NCI-H446 treated with DMSO at 0.1 percent for 48 hours (cell line): ENCODE data around the gene STARD10.

ENCODE experiments used
- DNase-seq: peaks from one replicate; lab custom pipeline; 2025; lab: John Stamatoyannopoulos, UW

STARD10 gene

DNA sequence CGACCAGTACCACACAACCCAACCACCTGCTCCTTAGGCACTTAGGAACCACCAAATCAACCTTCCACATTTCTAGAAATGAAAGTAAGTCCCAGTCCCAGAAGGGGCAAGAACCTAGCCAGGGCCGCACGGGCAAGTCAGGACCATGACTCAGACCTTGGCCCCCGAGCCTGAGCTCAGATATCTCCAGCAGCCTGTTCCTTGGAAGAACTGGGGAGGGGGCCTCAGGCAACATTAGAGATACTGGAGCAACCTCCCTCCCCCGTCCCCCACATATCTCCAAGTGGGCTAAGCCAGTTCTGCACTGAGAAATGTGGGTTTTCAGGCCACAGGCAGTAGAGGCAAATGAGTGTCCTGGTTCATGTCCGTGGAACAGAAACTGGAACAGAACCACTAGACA, 49.4 kb downstream of the STARD10 start:
- DNase-seq = no peak

DNA sequence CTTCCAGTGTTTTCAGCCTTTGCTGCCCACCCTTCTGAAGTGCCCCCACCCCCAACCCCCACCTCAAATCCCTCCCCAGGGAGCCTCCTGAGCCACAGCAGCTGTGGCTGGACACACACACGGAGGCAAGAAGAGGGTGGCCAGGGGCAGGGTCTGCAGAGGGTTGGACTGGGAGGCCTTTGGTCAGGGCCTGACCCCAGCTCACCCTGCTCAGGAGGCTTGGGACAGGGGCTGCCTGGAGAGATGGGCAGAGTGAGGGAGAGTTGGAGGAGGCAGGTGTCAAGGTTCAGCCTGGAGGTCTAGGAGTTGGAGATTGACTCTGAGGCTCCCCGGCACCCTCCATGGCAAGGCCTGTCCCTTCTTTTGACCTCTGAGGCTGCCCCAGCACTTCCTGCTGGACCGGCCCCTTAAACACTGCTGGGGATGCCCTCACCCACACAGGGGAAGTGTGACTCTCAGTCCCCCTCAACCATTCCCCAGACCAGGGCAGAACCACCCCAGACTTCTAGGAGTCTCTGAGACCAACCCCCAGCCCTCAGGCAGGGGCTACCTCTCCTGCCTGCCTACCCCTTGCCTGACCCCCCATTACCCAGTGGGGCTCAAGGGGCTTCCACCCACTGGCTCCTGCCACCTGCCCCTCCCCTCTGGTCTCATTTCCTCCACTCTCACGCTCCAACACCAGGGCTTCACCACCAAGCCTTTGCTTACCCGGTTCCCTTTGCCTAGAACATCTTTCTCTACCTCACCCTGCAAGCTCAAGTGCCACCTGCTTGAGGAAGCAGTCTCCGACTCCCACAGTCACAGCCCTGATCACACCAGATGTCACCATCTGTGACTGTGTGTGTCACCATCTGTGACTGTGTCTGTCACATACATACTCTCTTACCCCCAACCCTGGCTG, 50.3 kb downstream of the STARD10 start:
- no peak for DNase-seq

DNA sequence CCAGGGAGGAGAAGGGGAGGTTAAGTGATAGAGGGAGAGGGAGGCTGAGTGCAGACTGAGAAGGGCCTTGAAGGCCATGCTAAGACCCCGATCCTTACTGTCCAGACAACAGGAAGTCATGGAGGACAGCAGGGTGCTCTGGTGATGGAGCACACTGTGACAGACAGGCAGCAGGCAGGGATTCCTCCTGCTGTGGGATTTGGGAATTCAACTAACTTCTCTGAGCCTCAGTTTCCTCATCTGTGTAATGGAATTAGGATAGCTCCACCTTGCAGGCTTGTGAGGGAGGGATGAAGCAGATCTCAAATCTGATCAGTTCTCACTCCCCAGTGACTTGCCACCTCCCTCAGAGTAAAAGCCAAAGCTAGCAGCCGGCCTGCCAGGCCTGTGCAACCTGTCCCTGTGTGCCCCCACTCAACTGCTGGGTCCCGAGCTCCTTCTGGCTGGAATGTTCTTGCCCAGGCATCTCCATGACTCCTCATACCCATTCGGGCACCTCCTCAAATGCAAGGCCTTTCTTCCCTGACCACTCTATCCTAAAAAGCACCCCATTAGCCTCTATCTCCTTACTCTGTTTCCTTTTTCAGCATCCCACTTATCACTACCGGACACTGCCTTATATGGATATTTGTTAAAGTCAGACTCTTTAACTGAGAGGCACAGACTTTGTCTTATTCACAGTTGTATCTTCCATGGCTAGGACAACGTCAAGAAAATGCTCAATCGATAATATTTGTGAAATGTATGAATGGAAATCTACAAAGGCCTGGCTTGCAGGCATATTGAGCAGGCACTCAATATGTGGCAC, 51.1 kb downstream of the STARD10 start:
- no peak for DNase-seq

DNA sequence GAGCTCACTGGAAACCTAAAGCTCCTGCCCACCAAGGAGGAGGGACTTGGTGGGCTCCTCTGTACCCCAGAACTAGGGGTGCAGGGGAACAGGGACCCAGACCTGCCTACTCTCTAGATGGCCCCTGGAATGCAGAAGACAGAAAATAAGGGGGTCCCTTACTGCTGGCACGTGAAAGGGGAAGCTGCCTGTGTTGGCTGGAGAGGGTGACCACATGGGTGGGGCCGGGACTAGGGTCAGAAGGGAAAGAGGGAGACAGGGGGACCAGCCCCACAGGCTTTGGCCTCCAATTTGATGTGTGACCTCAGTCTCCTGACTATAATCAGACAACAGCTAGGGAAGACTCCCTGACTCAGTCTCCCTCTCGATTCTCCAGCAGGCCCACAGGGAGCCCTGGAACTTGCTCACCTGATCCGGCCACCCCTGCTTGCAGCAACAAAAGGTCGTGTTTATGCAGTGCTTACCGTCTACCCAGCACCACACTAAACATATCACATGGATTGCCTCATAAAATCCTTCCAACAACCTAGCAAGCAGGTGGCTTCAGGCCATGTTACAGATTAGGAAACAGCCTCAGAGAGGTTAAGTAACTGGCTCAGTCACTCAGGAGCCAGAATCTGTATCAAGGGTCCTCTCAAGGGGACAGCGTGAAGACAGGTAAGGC, 51.9 kb downstream of the STARD10 start:
- no peak for DNase-seq

DNA sequence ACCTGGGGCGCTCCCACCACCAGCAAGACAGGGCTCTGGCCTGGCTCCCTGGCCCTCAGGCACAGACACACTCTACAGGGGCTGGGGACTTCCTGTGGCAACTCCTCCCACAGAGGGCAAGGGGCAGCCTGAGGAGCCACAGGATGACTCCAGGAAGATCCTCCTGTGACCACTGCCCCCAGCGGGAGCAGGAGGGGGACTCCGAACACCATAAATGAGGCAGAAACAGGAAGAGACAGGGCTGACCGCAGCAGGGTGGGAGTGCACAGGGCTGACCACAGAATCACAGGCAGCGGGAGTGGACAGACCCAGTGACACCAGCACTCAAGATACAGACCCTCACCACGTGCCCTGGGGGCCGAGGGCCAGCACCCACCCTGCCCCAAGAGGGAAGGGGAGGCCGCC, 52.4 kb downstream of the STARD10 start:
- no peak for DNase-seq

DNA sequence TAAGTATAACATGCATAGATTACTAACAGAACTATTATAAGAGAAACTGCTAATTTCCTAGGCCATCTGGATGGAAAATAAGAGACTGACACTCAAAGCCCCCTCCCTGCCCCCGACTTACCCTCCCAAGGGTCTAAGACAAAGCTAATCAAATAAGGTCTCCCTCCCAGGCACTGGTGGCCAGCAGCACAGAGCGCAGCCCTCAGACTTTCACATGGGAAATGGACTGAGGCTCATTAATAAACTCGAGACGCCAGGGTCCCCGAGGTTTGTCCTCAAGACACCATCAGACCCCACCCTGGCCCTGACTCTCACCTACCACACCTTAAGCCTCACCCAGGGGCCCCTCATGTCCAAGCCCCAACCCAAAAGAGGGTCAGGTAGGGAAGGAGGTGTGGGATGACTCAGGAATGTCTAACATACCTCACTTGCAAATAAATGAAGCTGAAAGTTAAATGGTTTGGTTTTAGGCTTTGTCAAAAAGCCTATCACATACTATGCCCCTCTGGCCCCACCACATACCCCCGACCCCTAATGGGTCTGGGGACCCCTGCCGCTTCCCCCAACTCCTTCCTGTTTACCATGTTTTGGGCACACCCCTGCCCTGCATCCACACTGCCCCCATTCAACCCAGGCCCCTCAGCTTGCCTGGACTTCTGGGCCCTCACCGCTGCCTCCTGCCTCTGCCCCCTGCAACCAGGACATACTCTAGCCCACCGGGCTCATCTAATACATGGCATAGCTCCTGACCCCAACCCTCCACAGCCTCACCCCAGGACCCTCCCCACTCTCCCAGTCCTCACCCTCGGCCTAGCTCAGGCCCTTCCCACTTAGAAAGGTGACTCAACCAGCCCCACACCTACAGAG, 53.1 kb downstream of the STARD10 start:
- DNase-seq = no peak

DNA sequence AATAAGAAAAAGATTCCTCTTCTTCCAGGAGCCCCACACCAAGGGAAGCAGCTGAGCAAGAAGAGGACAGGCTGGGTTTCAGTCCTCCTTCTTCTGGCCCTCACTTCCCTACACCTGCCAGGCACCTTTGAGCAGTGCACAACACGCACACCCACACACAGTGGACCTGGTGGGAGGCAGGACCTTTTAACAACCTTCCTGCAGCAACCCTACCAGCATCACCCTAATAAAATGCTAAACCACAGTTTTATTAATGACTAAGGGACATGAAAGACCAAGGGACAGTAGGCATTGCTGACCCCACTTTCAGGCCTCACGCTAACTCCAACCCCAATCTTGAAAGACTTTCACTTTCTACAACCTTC, 53.8 kb downstream of the STARD10 start:
- no peak for DNase-seq

DNA sequence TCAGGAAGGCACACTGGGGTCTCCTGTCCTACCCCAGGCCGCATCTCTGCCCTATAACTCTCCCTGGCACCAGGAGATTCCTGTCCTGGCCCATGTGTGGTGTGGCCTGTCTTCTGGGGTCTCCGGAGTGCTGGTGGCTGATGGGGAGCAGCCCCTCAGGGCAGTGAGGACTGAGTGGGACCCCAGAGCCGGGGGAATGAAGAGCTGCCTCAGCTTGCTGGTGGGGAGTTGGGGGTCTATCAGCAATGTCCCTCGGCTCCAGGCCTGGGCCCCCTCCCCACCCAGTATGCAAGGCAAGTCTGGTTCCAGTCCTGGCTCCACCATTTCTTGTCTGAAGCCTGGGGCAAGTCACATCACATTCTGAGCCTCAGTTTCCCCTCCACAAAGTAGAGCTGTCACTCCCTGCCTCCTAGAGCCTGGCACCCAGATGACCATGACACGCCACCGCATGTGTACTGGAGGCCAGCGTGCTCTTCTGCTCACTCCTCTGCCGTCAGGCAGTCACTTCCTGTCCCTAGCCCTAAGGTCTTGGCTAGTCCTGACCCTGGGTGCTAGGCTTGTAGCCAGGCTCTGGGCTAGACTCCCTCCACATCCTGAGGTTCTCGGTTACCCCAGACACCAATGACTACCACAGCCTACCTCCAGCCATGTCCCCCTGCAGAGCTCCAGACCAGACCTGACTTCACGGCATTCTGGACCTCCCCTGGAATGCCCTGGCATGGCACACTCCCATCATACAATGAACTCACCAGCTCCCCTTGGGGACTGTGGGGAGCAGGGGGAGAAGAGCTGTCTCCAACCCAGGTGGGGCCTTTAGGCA, 54.4 kb downstream of the STARD10 start:
- DNase-seq = no peak

DNA sequence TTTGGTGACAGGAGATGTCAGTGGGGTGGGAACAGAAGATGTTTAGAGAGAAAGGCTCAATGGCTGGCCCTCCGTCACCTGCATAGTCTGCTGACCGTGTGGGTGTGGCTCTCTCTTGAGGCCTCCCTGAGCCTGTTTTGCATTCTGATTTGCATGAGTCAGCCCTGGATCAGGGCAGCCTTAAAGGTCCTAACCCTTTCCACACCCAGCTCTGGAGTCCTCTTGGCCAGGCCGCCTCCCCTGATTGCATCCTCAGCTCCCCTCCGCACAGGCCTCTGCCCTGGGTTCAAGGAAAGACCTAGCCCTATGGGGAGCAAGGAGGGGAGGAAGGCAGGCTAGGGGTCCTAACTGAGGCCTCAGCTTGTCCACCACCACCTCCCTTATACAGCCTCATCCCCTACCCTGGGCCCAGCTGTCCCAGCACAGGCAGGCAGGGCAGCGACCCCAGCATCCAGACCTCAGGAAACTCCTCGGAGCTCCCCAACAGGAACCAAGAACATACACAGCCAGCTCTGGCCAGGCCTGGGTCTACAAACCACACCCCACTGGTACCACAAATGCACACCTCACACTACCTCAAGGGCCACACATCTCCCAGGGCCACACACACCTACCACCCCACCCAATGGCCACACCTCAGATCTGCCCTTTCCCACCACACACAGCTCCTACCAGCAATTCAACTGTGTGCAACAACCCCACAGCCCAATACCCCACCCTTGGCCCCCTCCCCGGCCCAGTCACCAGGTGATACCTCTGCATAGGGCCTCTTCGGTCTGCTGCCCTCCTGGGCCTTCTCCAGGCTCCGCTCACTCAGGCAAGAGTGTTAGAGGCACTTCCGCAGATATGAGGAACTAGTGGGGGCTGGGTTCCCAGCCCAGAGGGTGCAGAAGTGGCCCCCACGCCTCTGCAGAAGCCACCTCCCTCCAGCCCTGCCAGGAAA, 55.4 kb downstream of the STARD10 start:
- DNase-seq = no peak

DNA sequence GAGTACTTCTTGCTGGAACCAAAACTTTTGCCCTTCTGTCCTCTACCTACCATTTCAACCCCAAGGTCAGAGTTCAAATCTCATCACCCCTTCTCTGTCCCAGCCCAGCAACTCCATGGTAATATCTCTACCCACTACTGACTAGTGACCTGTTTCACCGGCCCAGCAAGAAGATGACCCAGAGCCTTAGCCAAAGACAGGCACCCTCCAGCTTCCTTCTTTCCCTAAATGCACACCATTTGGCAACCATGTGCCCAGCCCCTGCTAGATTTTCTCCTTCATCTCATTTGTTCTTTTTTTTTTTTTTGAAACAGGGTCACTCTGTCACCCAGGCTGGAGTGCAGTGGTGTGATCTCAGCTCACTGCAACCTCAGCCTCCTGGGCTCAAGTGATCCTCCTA, 56.5 kb downstream of the STARD10 start:
- no peak for DNase-seq

DNA sequence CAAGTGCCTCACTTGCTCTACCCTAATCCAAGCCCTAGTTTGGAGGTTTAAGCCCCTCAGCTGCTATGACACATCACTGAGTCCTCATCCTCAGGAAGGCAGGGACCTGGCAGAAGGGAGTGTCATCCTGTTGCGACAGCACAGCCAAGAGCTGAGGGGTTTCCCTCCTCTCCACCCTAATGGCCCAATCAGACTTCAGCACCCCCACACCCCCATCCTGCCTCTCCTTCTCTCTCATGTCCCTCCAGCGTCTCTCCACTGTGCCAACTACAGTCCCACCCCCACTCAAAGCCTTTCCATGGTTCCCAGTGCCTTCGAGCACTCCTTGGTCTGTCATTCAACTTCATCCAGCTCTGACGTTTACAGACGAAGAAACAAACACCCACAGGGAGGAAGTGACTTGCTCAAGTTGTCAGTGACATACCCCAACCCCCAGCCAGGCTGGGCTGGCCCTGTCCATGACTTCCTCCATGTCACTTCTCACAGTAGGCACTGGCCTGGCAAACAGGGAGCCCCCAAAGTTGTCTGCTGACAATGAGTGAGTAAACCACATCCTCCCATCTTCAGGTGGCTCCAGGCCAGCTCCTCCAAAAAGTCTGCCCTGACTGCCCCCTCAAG, 57.3 kb downstream of the STARD10 start:
- DNase-seq = no peak

DNA sequence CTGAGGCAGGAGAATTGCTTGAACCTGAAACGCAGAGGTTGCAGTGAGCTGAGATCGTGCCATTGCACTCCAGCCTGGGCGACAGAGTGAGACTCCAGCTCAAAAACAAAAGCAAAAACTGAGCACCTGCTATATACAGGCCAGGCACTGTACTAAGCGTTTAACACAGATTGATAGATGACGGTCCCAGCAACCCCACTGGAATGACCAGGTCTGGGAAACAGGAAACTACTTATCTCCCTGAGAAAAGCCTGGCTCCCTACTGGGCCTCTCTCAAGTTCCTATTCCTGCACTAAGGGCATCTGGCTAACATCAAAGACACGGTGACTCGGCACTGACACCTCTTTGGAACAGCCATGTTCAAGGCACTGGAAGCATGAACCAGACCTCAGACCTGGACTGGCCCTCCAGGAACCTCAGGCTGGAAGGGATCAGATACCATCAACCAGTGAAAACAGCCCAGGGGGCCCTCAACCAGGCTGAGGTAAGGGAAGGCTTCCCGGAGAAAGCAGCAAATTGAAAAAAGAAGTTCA, 58.3 kb downstream of the STARD10 start:
- DNase-seq = no peak

DNA sequence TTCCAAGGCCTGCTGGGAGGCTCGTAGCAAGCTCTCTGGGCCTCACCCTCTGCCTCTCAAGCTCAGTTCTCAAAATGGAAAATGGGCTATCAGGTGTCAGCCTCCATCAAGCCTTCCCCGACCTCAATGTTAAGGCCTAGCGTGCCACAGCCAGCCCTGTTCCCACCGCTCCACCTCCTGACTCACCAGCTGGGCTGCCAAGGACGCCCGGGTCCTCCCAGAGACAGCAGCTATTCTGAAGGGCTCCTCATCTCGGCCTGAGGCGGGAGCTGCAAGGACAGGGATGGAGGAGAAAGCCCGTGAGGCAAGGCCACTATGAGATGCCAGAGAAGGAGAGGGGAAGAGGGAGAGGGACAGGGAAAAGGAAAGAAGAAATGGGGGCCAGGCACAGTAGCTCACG, 61.5 kb downstream of the STARD10 start:
- no peak for DNase-seq

DNA sequence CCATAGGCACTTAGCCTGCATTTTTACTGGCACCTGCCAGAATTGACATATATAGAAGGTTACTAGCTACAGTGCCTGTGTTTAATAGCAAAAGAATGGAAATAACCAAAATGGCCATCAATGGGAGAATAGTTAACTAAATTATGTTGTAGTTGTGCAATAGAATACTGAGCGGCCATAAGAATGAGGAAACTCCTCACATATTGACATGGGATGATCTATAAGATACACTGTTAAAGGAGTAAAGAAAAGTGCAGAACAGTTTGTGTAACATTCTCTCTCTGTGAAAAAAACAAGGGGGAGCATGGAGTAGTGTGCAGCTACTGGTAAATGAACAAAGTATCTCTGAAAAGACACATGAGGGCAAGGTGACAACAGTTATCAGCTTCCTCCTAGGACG, 63.1 kb downstream of the STARD10 start:
- DNase-seq = no peak

DNA sequence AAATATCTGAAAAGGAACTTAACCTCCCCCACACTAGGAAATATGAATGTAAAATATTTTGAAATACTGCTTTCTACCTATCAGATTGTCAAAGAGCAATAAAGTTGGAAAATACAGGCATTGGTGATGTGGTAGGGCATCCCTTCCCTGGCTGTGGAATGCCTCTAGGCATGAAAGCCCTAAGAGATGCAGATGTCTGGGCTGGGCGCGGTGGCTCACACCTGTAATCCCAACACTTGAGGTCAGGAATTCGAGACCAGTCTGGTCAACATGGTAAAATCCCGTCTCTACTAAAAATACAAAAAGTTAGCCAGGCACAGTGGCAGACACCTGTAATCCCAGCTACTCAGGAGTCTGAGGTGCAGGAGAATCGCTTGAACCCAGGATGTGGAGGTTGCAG, 63.6 kb downstream of the STARD10 start:
- DNase-seq = no peak

DNA sequence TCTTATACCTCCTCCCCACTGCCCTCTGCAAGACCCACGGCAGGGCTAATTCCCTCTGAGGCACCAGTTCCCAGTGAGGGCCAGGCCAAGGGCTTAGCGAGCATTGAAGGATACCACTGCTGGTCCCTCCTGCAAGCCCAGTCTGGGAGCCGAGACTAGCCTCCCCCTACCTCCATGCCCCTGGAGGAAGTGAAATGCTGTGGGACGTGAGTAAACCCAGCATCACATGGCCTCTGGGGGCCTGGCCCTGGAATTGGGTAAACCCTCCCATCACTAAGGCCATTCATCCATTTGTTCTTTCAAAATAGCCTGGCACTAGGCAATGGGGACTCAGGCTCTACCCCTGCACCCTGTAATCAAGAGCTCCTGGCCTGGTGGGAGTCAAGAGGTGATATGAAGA, 66.3 kb downstream of the STARD10 start:
- no peak for DNase-seq

DNA sequence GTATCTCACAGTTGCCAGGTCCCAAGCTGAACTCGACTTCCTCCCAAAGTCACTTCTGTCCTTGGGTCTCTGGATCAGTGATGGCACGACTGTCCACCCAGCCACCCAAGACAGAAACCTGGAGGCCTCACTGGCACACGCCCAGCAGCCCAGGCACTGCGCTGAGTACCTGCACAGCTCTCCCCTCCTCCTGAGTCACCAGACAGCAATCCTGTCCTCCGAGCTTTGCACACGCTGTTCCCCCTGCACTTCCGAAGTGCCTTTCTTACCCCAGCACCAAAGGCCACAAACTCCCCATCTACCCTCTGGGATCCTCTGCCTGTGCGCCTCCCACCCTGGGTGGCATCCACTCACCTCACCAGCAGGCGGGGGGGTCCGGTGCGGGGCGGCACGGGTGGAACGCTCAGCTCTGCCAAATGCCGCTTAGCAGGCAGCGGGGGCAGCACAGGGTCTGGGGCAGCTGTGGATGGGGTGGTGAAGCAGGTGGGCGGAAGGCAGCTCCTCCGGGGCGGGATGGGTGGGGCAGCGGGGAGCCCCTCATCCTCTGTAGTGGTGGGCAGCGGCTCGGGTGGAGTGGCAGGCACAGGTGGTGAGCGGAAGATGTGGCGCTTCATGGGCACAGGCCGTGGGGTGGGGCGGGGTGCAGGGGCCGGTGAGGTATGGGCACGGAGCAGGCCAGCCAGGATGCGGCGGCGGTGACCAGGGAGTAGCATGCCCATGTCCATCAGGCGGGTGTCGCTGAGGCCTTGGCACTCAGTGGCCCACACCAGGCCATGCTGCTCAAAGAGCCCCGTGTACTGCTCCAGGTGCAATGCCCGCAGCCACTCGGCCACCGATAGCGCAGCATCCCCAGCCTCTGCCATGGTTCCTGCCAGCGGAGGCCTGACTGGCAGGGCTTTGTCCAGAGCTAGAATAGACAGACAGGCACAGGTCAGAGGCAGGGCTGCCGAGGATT, 67.3 kb downstream of the STARD10 start:
- no peak for DNase-seq

DNA sequence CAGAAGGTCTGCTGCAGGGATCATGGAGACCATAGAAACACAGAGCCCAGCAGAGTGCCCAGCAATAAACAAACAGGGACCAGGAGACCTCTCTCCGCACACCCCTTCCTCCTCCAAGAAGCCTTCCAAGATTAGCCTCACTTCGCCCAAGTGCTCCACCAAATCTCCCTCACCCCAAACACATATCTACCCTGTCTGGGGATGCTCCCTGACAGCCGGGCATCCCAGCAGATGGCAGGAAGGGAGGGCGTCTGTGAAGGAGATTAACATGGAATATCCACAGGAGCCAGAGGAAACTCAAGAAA, 68.2 kb downstream of the STARD10 start:
- DNase-seq = no peak
